Prostate gland (tissue), 2 donors: Measurements from ENCODE around the gene SLAMF6.

Experiments
- CTCF ChIP-seq, 4 experiments: fragments of 200-600 bp in 2 of 4; fragments of 450-650 bp in 2 of 4; sonication (generic) in 2 of 4; IDR thresholded peaks; 1 replicate in 3 of 4; 2 replicates in 1 of 4; pipeline ENCODE4 v1.5.1; 2016 to 2019; ENCODE audit warnings: antibody characterized with exemption in 4 of 4, mild to moderate bottlenecking in 2 of 4, moderate library complexity in 2 of 4
- POLR2A ChIP-seq: fragments of 450-650 bp; IDR thresholded peaks from one replicate; pipeline ENCODE4 v1.6.1; 2016; ENCODE audit warnings: antibody characterized with exemption, mild to moderate bottlenecking

- TF ChIP-seq CTCF (IDR thresholded peaks at IDR 0.05) (no peak), POLR2A (no peak)
Measured at GRCh38 chr1:160539990-160540858, 17.2 kb upstream of the SLAMF6 start.
